Activated T-cell treated with anti-CD3 and anti-CD28 coated beads, Interleukin-2, amount 50 U/mL, for 48 hours (primary cell): ENCODE measurements around the gene ARHGEF10L.

Source experiments
- DNase-seq, 2 experiments: peaks; one replicate each; pipeline ENCODE4 v3.0.0-alpha.2; 2020

Gene ARHGEF10L

DNA sequence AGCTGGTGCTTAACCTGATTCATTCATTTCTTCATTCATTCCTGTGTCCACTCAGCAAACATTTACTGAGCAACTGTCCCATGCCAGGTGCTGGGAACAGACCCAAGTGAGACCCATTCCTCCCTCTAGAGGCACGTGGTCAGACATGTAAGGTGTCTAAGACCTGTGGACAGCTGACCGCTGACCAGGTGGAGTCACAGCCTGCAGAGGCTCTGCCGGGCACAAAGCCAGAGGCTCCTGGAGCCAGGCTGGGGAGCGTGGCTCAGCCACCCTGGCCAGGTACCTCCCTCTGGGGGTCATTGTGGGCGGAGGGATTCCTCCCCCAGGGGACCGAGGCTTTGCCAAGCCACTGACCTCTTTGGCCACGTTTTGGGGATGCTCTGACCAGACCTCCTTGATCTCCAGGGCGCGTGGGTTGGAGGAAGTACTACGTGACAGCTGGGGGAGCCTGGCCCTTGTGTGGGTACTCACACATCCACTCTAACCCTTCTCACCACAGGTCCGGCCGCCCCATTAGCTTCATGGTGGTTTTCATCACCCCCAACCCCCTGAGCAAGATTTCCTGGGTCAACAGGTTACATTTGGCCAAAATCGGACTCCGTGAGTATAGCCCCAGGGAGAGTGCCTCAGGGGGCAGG is 100.3 kb downstream of the ARHGEF10L start:
- no peak for DNase-seq

DNA sequence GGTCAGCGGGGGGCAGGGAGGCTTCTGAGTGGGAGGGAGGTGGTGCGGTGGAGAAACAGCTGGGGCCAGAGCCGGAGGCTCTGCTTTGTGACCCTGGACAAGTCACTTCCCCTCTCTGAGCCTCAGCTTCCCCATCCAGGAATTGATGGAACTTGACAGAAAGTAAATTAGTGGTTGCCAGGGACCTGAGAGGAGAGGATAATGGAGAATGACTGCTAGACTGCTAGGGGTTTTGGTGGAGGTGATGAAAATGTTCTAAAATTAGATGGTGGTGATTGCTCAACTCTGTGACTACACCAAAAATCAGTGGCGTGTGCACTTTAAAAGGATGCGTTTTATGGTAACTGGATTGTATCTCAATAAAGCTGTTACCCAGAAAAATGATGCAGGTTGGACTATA is 100.9 kb downstream of the ARHGEF10L start:
- no peak for DNase-seq

DNA sequence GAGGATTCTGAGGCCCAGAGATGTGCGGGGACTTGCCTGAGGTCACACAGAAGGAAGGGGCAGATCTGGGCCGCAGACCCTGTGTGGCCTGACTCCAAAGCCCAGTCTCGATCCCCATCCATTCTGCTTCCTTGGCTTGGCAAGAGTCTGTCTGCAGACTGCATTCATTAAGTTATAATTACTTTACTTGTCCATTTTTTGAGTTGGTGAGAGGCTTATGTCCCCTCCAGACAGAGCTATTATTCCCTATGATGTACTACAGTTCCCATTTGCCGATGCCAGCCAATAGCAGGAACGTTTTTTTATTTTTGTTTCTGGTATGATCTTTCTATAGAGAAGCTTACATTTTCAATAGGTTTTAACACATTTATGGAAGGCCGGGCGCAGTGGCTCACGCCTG is 101.5 kb downstream of the ARHGEF10L start:
- no peak for DNase-seq

DNA sequence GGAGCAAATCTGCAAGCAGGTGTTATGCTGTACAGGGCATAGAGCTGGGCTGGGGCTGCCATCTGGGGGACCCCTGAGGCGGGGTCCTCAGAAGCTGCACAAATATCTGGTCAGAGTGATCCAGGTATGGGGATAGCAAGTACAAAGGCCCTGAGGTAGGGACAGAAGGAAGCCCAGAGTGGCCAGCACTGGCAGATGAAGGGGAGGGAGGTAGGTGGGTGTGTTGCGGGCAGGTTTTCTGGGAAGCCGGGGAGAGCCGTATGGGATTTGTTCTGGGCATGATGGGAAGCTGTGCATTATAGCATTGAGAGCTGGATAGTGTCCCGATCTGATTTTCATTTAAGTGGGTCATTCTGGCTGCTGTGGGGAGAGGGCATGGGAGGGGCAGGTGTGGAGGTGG is 102.7 kb downstream of the ARHGEF10L start:
- DNase-seq = no peak

DNA sequence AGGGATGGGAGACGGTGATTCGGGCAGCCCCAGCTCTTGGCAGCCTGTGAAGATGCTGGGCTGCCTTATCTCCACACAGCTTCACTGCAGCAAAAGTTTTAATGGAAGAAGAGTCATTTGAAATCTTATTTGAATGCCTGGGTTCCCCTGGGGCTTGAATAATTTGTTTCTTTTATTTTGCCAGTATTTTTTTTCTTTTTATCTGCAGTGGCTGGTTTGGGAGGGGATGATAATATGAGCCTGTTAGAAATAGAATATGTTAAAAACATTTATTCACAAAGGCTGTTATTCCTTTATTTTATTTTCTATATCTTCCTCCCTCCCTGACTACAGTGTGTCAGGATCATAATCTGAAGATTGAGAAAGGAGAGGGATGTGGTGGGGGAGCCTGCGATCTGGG is 103.4 kb downstream of the ARHGEF10L start:
- DNase-seq = no peak

DNA sequence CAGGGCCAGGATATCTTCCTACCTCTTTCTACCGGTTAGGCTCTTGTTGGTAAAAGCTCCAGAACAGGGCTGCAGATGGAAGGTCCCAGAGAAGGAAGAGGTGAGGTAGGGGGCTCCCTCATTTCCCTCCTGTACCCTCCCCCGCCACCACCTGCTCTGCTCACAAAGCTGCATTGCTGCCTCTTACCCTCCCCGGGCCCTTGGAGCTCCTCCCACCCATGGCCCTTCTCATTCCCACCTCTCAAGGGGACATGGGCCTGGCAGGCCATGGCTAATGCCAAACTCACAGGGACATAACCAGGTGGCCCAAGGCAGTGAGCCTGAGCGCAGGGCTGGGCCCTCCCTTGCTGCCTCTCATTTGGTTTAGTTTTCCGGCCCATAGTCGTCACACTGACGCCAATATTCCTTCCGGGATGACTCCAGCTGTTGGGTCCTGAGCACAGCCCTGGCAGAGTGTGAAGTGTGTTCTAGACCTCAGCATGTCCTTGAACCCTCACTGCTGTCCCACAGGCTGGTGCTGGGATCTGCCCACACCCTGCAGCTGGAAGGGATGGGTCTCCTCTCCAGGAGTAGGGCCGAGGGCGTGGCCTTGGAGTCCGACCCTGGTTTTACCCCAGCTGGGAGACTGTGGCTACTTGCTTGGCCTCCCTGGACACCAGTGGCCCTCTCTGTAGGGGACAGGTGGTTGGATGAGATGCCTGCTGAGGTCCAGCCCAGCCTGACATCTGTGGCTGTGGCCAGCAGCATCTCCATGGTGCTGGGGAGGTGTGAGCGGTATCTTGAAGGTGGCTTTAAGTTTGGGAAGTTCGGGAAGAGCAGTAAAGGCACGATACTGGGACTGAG is 104.6 kb downstream of the ARHGEF10L start:
- DNase-seq = no peak

DNA sequence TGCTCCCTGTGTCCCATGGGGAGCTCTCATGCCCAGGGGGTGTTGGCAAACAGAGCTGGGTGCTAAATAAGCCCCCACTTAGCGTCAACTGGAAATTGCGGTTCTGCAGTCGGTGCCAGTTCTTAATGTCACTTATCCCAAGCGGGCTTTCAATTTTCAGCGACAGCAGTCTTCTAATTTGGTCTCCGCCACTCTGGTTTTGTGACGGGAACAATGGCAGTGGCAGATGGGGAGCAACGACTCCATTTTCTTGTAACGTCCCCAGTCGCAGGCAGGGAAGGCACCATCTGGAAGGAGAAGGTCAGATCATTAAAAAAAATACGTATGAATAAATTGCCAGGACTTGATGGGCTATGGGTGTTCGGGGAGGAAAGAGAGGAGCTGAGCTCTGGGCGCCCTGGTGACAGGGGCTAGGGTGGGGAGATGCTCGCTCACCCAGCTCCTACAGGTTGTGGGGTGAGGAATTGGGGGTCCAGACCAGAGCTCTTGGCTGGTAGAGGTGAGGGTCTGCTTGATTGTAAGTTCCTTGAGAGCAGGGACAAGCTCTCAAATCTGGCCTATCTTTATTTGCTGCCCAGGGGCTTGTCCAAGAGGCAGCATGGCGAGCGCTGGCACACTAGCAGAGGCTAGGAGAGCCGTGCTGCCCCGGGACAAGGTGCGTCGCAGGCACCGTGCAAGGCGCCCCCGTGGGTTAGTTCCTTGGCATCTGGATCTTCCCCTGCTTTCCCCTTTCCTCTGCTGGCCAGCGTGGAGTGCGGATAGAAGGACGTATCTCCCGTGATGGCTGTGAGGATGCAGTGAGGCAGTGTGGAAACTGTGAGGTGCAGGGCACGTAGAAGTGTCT is 105.8 kb downstream of the ARHGEF10L start:
- no peak for DNase-seq

DNA sequence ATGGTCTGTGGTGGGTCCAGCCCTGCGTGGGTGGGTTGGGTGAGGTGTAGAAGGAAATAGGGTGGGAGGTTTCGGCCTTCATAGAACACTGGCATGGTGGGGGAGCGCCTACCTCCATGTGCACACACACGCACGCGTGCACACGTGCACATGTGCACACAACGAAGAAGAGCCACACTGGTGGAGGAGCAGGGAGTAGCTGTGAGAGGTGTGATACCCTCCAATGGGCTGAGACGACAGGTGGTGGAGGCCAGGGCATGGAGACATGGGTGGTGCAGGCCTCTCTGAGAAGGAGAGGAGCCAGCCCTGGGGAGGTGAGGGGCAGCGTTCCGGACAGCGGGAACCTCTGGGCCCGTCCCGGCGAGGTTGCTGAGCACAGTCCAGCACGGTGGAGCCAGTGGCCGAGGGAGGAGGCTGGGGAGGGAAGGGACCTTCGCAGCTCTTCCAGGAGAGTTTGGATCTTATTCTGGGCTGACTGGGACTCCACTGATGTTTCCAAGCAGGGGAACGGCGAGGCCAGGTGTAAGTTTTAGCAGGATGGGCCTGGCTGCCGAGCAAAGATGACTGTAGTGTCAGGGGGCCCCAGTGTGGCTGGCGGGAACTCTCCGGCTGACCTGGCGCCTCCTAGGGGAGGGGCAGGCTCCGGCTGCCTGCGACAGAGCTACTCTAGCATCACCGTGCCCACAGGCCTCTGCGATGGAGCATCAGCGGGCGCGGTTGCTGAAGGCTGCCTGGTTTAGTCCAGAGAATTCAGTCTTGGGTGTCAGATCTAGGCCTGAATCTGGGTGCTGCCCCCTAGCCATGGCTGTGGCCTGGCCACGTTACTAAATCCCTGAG is 107.2 kb downstream of the ARHGEF10L start:
- DNase-seq = no peak

DNA sequence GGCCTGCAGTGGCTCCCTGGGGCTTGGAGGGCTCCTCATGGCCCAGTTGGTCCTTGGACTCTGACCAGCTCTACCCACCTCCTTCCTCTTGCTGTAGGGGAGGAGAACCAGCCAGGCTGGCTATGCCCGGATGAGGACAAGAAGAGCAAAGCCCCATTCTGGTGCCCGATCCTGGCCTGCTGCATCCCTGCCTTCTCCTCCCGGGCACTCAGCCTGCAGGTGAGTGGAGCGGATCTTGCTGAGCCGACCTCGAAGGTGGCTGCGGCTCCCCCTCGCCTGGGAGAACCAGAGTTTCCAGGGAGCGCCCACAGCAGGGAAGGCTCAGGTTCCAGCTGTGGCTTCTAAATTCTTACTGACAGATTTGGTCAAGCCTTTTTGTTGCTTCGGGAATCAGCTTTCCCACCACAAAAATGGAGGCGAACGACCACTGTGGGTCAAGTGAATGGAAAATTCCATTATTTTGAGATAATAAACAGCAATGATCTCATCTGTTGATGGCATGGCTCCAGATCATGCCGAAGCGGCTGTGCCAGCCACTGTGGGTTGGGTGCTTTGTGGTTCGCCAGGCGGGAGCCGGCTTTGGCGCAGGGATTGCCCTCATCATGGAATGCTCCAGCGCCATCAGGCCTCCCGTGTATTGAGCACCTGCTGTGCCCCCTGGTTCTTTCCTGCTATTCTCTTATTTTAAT is 109.1 kb downstream of the ARHGEF10L start:
- DNase-seq = no peak

DNA sequence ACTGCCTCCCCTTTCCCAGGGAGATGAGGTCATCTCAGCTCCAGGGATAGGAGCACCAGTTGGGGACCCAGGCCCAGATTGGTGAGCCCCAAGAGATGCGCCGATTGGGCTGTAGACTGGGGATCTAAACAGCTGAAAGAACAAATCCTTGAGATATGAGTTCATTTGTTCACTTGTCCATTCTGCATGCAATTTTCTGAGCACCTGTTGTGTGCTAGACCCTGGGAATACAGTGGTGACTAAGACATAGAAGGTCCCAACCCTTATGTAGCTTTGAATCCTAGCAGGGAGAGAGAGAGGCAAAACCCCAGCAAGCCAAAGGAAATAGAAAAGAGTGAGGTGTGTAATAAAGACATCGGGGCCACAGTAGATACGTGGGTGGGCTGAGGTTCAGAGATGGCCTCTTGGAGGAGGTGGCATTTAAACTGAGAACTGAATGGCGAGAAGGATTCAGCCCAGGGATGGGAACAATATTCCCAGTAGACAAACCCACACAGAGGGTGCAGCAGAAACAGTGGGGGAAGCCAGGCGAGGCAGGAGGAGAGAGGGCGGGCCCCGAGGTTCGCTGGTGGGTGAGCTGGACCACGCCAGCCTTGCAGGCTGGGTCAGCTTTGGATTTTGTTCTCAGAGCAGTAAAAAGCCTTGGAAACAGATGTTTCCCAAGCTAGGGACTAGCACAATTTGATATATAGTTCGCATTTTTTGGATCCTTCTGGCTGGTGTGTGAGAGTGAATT is 110.0 kb downstream of the ARHGEF10L start:
- DNase-seq = no peak

DNA sequence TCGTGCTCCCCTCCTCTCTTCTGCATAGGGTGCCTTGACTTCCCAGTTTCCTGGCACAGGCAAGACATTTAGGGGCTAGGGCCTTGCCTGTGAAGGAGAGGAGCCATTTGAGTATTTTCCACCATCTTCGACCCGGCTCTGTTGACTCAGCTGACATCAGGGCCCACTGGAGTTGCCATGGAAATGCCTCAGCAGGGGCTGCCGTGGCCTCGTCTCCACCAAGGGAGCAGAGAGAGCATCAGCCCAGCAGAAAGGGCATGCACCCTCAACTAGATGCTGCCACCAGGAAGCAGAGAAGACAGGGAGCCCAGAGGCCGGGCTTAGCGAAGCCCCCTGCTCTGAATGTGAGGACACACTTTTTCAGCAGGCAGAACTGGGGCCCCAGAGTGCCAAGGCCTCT is 113.8 kb downstream of the ARHGEF10L start:
- DNase-seq = no peak

DNA sequence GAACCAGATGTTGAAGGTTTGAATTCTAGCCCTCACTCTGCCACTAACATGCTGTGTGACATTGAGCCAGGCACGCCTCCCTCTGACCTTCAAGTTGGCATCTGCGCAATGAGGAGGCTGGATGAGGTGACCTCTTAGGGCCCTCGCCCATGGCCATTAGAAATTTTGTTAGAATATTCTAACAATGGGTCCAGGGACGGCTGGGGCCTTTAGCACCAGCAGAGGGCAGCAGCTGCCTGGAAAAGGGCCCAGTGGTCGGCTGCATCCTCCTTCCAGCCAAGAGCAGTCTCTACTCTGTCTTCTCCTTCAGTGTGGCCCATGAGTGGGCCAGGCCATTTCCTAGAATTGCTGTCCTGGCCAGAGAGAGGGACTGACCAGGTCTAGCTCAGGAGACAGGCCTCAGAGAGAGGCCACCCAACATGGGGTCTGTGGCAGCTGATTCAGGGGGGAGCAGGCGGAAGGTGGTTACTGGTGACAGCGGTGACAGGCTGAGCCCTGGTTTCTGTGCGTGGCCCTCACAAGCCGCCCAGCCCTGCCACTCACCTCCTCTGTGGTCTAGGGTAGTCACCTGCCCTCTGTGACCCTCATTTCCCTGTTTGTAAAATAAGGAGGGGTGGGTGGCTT is 114.3 kb downstream of the ARHGEF10L start:
- DNase-seq = peak; percentile 39 to 45

DNA sequence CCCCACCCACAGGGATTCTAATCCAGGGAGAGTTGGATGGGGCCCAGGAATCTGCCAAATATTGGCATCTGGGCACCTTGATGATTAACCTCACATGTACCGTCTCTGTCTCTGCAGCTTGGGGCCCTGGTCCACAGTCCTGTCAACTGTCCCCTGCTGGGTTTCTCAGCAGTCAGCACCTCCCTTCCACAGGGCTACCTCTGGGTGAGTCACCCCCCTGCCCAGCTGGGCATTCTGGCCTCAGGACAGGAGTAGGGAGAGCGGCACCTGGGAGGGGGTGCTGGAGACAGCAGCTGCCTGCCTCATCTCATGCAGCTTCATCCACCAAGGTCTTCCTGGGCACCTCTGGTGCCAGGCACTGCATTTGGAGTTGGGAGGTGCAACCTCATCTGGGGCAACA is 115.0 kb downstream of the ARHGEF10L start:
- DNase-seq = no peak

DNA sequence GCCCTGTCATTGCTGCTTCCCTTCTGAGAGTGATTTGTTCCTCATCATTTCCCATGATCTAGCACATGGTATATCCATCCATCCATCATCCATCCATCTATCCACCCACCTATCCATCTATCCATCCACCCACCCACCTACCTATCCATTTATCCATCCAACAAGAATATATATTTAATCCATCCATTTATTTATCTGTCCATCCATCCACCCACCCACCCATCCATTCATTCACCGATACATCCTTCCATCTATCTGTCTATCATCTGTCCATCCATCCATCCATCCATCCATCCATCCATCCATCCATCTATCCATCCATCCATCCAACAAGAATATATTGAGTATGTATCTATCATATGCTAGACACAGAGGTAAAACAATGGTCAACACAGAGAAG is 115.7 kb downstream of the ARHGEF10L start:
- no peak for DNase-seq

DNA sequence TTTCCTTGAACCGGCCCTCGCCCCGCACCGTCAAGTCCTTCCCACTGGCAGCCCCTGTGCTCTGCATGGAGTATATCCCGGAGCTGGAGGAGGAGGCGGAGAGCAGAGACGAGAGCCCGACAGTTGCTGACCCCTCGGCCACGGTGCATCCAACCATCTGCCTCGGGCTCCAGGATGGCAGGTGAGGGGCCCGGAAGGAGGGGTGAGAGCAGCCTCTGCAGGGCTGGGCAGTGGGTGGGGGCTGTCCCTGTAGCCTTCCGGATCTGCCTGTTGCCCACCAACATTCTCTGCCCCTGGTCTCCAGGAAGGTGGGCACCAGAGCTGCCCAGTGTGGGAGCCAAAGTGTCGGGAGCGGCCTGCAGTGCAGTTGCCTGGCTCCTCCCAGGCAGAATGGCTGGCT is 116.4 kb downstream of the ARHGEF10L start:
- DNase-seq = no peak

DNA sequence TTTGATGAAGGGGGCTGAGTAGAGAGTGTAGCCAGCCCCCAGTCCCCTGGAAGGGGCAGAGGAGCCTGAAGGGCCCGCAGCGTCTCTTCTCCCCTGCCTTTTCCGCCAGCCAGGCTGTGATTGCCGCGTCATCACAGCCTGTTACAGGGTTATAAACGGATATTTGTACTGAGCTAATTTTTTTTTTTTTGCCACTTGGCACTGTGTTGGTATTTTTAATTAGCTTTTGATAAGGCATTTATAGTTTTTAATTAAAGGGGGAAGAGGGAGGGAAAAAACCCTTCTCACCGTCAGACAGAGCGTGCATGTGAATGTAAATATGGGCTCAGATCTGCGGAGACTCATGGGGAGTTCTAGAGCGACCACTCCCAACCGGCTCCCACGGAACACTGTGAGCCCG is 117.9 kb downstream of the ARHGEF10L start:
- DNase-seq = no peak

DNA sequence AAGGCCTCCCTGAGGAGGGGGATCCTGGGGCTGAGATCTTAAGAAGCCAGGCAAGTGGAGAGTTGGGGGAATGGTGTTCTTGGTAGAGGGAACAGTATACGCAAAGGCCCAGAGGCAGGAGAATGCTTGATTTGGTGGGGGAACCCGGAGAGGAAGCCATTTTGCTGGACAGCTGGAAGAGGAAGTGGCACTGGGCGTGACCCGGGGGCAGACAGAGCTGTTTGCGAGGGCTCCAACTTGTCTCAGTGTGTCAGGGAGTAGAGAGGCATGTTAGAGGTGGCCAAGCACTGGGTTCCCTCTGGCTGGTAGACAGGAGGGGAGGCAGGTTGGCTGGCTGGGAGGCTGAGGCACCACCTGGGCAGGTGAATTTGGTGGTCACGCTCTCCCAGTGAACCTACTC is 119.3 kb downstream of the ARHGEF10L start:
- no peak for DNase-seq

DNA sequence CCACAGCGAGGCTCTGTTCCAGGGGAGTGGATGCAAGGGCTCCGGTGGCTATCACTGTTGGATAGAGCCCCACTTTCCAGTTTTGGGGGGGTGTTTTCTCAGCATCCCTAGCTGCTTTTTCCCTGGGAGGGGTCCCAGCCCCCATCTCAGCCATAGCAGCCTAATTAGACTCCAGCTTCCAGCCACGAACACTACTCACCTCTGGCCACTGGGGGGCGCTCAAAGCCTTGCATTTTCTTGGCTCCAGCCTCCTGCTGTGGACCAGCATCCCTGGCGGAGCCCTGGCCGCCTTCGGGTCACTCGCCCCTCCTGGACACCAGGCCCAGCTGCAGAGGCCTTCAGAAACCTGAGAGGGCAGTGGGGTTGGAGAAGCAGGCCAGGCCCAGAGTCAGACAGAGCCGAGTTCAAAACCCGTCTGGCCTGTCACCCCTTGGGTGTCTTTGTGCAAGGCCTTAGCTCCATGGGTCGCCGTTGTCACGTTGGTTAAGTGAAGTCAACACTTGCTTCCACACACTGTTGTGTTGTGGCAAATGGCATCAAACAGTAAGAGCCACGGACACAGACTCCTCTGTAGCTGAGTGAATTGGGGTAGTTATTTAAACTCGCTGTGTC is 122.2 kb downstream of the ARHGEF10L start:
- peak; percentile 77 to 78 for DNase-seq

DNA sequence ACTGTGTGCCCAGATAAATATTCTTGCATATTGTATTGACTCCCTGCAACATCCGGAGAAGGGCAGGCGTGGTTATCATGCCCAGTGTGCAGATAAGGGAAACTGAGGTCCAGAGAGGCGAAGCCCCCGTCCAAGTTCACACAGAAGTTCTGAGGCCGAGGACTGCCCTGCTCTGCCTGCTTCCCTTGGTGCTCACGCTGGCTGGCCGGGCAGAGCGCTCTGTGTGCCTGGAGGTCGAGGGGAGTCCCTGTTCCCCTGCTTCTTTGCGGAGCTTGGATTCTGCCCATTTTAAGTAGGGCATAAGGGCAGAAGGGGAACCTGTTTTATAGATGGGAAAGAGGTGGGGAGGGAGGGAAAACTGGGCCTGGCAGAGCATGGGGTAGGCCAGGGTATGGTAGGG is 122.8 kb downstream of the ARHGEF10L start:
- no peak for DNase-seq

DNA sequence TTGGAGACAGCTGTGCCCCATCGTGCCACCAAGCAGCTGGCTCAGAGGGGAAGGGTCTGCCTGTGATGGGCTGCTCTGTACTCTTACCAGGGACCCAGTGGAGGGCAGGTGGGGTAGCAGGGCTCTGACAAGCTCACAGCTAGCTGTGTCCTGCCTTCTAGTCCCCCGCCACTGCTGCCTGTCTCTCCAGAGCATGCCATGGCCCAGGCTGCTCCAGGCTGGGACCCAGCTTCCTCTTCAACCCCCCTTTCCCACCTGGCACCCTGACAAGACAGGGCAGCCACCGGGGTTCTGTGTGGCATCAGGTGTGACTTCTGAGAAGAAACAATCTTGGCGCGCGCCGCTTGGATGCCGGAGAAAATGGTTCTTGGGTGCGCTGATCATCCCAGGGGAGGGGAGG is 123.3 kb downstream of the ARHGEF10L start:
- DNase-seq = no peak
